K562 (cell line): ENCODE data around the gene LIMS3. TPM values are rescaled to one million over a fixed set of nuclear protein-coding genes. Genes with fewer than 3 reads are reported as not detected.
"Not testable (repeated sequence)": the region's sequence is repeated elsewhere in the genome, so short reads cannot be mapped to it uniquely, and the experiment has no call there.

Experiments
- ATAC-seq: fragments of 200-7000 bp; cut with Tn5 transposase; 3 replicates; pipeline ENCODE4 v1.9.1; 2020; ENCODE audit warnings: moderate library complexity
- BruUV-seq: library from RNA; stranded (reverse); fragments of 400-500 nt; replicated peaks from 2 replicates; lab custom pipeline; 2021; lab: Mats Ljungman, UMichigan
- CTCF ChIA-PET: fragments of 300-600 bp; formaldehyde crosslinking; extraction: SDS; loops from one replicate; lab custom pipeline; 2021; ENCODE audit warnings: low intra/inter-chr PET ratio; lab: Yijun Ruan, JAX
- POLR2A ChIA-PET: fragments of 300-600, 350-650 bp; sonication (Branson Sonifier 250); formaldehyde crosslinking; extraction: SDS; loops from one replicate; lab custom pipeline; 2021; ENCODE audit warnings: antibody characterized with exemption, inconsistent platforms; lab: Yijun Ruan, JAX
- DNase-seq, 4 experiments: peaks; one replicate each; pipeline versions ENCODE4 v3.0.0 to v3.0.0-alpha.2; 2011 to 2018; ENCODE audit warnings: low spot score in 3 of 4, mixed read lengths in 3 of 4; ENCODE audit errors: extremely low read depth in 1 of 4
- FAIRE-seq: peaks from 2 replicates; lab custom pipeline; 2011; peaks lifted over from hg19 to GRCh38; lab: Jason Lieb, UNC
- H2AFZ ChIP-seq: 2 replicates; pipeline ENCODE4 v1.6.0; 2011; ENCODE audit warnings: low read depth, low read length, control low read depth, inconsistent platforms
- H3K27ac ChIP-seq: fragments of 200-600 bp; 3 replicates; pipeline ENCODE4 v1.8.0; 2011; ENCODE audit warnings: low read depth, mild to moderate bottlenecking, control low read depth, inconsistent platforms, low read length, moderate library complexity, mixed read lengths; ENCODE audit errors: extremely low read depth
- H3K27me3 ChIP-seq, 2 experiments: fragments of 300-600 bp in 1 of 2; 2 replicates in 1 of 2; 3 replicates in 1 of 2; pipeline versions ENCODE4 v1.6.0 to v1.8.0; 2011; ENCODE audit warnings: inconsistent platforms in 2 of 2, low read length in 2 of 2, mild to moderate bottlenecking in 1 of 2, mixed read lengths in 1 of 2, moderate library complexity in 1 of 2; ENCODE audit not compliant: control insufficient read depth in 2 of 2, insufficient read depth in 2 of 2
- H3K36me3 ChIP-seq: fragments of 300-600 bp; 3 replicates; pipeline ENCODE4 v1.8.0; 2011; ENCODE audit warnings: mild to moderate bottlenecking, low read length, inconsistent platforms; ENCODE audit not compliant: control insufficient read depth, insufficient read depth
- H3K4me1 ChIP-seq, 2 experiments: fragments of 200-600 bp in 1 of 2; replicated peaks in 1 of 2; 2 replicates in 1 of 2; 3 replicates in 1 of 2; pipeline versions ENCODE4 v1.5.1 to v1.8.0; 2011; ENCODE audit warnings: inconsistent platforms in 2 of 2, low read length in 2 of 2, mild to moderate bottlenecking in 1 of 2, mixed read lengths in 1 of 2, moderate library complexity in 1 of 2; ENCODE audit not compliant: control insufficient read depth in 2 of 2, insufficient read depth in 2 of 2
- H3K4me2 ChIP-seq: 2 replicates; pipeline ENCODE4 v1.6.1; 2011; ENCODE audit warnings: low read length, control low read depth, inconsistent platforms, mixed read lengths; ENCODE audit not compliant: insufficient read depth
- H3K4me3 ChIP-seq: fragments of 200-600 bp; sonication (generic), shearing (Covaris generic); 2 replicates; pipeline ENCODE4 v1.5.1; 2016; ENCODE audit warnings: control low read depth, inconsistent platforms
- H3K79me2 ChIP-seq: fragments of 200-600 bp; 3 replicates; pipeline ENCODE4 v1.8.0; 2011; ENCODE audit warnings: low read length, inconsistent platforms; ENCODE audit not compliant: control insufficient read depth, insufficient read depth
- H3K9ac ChIP-seq, 2 experiments: 2 replicates each; pipeline versions ENCODE4 v1.6.0 to v1.6.1; 2011; ENCODE audit warnings: low read depth in 2 of 2, low read length in 2 of 2, control low read depth in 1 of 2, inconsistent platforms in 1 of 2, mild to moderate bottlenecking in 1 of 2, mixed read lengths in 1 of 2; ENCODE audit not compliant: insufficient read depth in 1 of 2
- H3K9me1 ChIP-seq: one replicate; pipeline ENCODE4 v1.6.0; 2011; ENCODE audit warnings: inconsistent platforms, mild to moderate bottlenecking, low read length, moderate library complexity; ENCODE audit not compliant: control insufficient read depth, insufficient read depth
- H3K9me3 ChIP-seq: replicated peaks from 2 replicates; pipeline ENCODE4 v1.5.1; 2011; ENCODE audit warnings: low read depth, low read length, inconsistent platforms; ENCODE audit not compliant: control insufficient read depth, insufficient read depth
- H4K20me1 ChIP-seq: replicated peaks from 2 replicates; pipeline ENCODE4 v1.6.1; 2011; ENCODE audit warnings: low read length, inconsistent platforms, mixed read lengths; ENCODE audit not compliant: control insufficient read depth, insufficient read depth
- WGBS: fragments of 100-300 bp; shearing (Covaris generic); methylation state at CpG from one replicate; pipeline ENCODE4 v1.1.6; 2016; ENCODE audit warnings: low coverage, mixed read lengths; ENCODE audit not compliant: insufficient coverage; ENCODE audit errors: missing lambda C conversion rate; 5-methylcytosine and 5-hydroxymethylcytosine counted together
- in situ Hi-C: fragments of 300-500 bp; cut with MboI; formaldehyde crosslinking; loops from 4 replicates; pipeline ENCODE4 v1.15.0; 2018; ENCODE audit warnings: inconsistent platforms, mixed read lengths
- intact Hi-C: fragments of 100-400 bp; cut with micrococcal nuclease; formaldehyde crosslinking; loops from 2 replicates; pipeline ENCODE4 v1.14.2; 2022
- polyA plus RNA-seq, 8 experiments: library from polyadenylated mRNA; depleted of rRNA in 4 of 8; stranded (reverse) in 5 of 8; unstranded in 3 of 8; fragments of >200 nt; fragmentation: Nextera tagmentation in 2 of 8; fragmentation: Illumina TruSeq in 1 of 8; extraction: Ambion mirVana in 2 of 8; extraction: Trizol in 1 of 8; gene quantifications; 2 replicates each; pipeline versions ENCODE4 v1.2.1 to v1.2.3, GENCODE V29; 2011 to 2014; ENCODE audit warnings: inconsistent platforms in 1 of 8, missing spikeins in 1 of 8
- total RNA-seq, 7 experiments: library from RNA; depleted of rRNA in 6 of 7; stranded (reverse); fragments of >200 nt in 6 of 7; fragmentation: Illumina TruSeq in 2 of 7; extraction: Trizol in 2 of 7; gene quantifications; 2 replicates each; pipeline versions ENCODE4 v1.2.1 to v1.2.3, GENCODE V29; 2011 to 2021; ENCODE audit warnings: low replicate concordance in 1 of 7

Gene LIMS3
- total and polyA plus RNA-seq, 9 of the 15 experiments (the other 6 are each of a cell fraction or from before 2014, with no cell fraction given), result 0.36 to 4.5 (median 1.8) TPM

DNA sequence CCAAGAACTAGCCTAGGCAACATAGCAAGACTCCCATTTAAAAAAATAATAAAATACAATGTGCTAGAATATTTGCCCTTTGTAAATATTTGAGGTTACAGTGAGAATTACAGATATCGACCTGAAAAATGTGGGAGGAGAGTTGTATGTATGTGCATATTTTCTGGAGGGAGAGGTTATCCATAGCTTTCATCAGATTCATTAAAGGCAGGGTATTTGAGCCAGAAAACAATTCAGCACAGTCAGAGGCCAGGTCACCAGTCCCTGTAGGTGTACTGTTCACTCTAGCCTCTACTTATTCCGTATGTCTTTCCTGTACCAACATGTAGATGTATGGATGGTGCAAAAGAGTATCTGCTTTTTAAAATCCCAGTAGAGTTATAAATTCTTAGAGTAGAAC is 15.4 kb downstream of the LIMS3 start:
- ATAC-seq, CTCF ChIA-PET, DNase-seq, H3K9me1 ChIP-seq, H3K27ac ChIP-seq, H2AFZ ChIP-seq, POLR2A ChIA-PET, in situ Hi-C loops, H3K4me2 ChIP-seq, BruUV-seq, H3K4me3 ChIP-seq, H3K79me2 ChIP-seq, FAIRE-seq, H3K36me3 ChIP-seq, H3K4me1 ChIP-seq, H3K27me3 ChIP-seq, H3K9ac ChIP-seq, H4K20me1 ChIP-seq, H3K9me3 ChIP-seq, intact Hi-C loops: not testable (repeated sequence)
- WGBS, result 0% methylated on average over 1 of the region's 2 CpGs

GRCh38 chr2:109914552-109914951 is 16.1 kb downstream of the LIMS3 start:
- ATAC-seq, H3K9me3 ChIP-seq, H3K27ac ChIP-seq, in situ Hi-C loops, H3K4me2 ChIP-seq, H3K9ac ChIP-seq, H2AFZ ChIP-seq, DNase-seq, H3K36me3 ChIP-seq, CTCF ChIA-PET, H3K4me1 ChIP-seq, H3K79me2 ChIP-seq, BruUV-seq, H3K27me3 ChIP-seq, H3K4me3 ChIP-seq, POLR2A ChIA-PET, FAIRE-seq, H3K9me1 ChIP-seq, H4K20me1 ChIP-seq, intact Hi-C loops: not testable (repeated sequence)
- WGBS, result no CpG with 5 or more reads among the region's 7 CpGs

DNA sequence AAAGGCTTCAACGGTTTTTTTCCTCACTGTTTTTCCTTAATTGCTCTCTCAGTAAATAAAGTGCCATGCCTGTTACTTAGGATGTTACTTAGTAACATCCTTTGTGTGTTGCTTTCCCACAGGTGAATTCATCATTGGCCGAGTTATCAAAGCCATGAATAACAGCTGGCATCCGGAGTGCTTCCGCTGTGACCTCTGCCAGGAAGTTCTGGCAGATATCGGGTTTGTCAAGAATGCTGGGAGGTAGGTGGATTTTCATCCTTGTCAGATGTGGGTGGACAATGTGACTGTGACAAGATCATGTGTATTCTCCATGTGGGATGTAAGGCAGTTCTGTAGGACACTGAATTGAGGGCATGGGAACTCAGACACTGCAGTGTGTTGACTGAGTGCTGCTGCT is 17.3 kb downstream of the LIMS3 start:
- H3K4me3 ChIP-seq, H3K9ac ChIP-seq, H3K9me1 ChIP-seq, H4K20me1 ChIP-seq, ATAC-seq, H3K27ac ChIP-seq, H2AFZ ChIP-seq, CTCF ChIA-PET, H3K9me3 ChIP-seq, BruUV-seq, H3K27me3 ChIP-seq, H3K4me1 ChIP-seq, FAIRE-seq, POLR2A ChIA-PET, intact Hi-C loops, H3K36me3 ChIP-seq, H3K4me2 ChIP-seq, DNase-seq, H3K79me2 ChIP-seq, in situ Hi-C loops: not testable (repeated sequence)
- no CpG with 5 or more reads among the region's 5 CpGs for WGBS

DNA sequence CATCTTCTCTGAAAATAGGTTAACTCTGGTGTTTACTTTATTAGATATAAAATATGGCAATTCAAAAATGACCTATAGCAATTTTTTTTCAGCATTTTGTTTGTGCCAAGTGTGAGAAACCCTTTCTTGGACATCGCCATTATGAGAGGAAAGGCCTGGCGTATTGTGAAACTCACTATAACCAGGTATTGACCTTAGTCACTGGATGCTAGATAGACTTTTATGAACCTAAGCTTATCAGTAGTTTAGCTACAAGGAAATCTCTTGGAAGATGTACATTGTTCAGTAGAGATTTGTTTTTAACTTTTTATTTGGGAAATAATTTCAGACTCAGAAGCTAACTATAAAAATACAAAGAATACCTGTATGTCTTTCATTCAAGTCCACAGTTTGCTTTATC is 21.7 kb downstream of the LIMS3 start:
- H3K27me3 ChIP-seq, H3K9me1 ChIP-seq, H3K27ac ChIP-seq, H3K4me1 ChIP-seq, H3K4me3 ChIP-seq, ATAC-seq, DNase-seq, H3K9me3 ChIP-seq, POLR2A ChIA-PET, BruUV-seq, in situ Hi-C loops, H3K36me3 ChIP-seq, intact Hi-C loops, H3K79me2 ChIP-seq, H3K9ac ChIP-seq, FAIRE-seq, H2AFZ ChIP-seq, H3K4me2 ChIP-seq, CTCF ChIA-PET, H4K20me1 ChIP-seq: not testable (repeated sequence)
- no CpG with 5 or more reads among the region's 2 CpGs for WGBS
